ENCODE measurements around the gene PACSIN2.

Gene PACSIN2

DNA sequence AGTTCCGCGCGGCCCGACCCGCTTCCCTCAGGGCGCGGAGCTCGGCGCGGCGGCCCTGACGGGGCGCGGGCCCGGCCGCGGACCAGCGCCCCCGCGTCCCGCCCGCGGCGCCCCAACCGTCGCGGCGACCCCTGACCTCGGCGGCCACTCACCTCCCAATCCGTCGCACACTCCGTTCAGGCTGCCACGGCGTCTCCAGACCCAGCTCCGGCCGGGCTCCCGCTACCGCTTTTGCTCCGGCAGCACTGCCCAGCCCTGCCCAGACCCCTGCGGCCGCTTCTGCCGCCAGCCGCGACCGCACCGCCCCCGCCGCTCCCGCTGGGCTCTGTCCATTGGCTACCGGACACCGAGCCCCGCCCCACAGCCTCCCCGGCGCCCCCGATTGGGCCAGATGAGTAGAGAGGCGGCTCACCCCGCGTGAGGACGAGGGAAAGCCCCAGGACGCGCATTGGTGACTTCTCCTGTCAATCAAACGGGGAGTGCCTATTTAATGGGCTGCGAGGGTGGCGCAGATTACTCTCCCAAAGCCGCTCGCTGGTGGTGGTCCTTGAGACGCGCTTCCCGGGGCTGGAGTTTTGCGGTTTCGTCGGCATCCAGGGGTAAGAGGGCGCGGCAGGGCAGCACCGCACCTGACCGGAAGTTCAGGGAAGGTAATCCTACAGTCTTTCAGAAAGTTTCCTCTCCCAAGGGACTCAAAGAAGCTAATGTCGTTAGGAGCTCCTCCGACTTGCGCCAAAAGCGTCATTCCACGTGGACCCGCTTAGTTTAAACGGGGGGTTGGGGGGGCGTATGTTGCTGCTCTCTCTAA lies at the start of gene PACSIN2:
PACSIN2 (minus strand) TSS at position 281 of the 808 bp plus-strand sequence. CDS start 103,069 bp downstream, outside the sequence.
- H3K9me3 ChIP-seq (ENCODE audit: insufficient read depth, low read length, severe bottlenecking), result no peaks in the 10 kb centered on the region
- no peaks in the 10 kb centered on the region for H3K27me3 ChIP-seq (ENCODE audit: insufficient read depth, low read length, poor library complexity)
- H3K4me3 ChIP-seq (ENCODE audit: low read depth in 1 of 2, low read length in 2 of 2), result peak within 1 kb of the TSS; percentile 91 to 100; a peak in 3 of 4 replicates
- H3K4me2 ChIP-seq (ENCODE audit: insufficient read depth, low read length), result peak within 1 kb of the TSS; percentile 76
- peak within 1 kb of the TSS; percentile 82 for H3K27ac ChIP-seq (ENCODE audit: low read length)
- no peak for TF ChIP-seq EZH2 (IDR thresholded peaks at IDR 0.05; ENCODE audit: borderline replicate concordance, low read depth, low read length, severe bottlenecking)
- TF ChIP-seq CTCF (IDR thresholded peaks at IDR 0.05; ENCODE audit: borderline replicate concordance, extremely low read depth, low read length, poor library complexity, severe bottlenecking), result no peak
- H4K20me1 ChIP-seq (ENCODE audit: insufficient read depth, low read length), result peaks cover 30% of the 10 kb centered on the region
- no peaks in the 10 kb centered on the region for H3K36me3 ChIP-seq (ENCODE audit: insufficient read depth, low read length)
- H3K79me2 ChIP-seq (ENCODE audit: insufficient read depth, low read length), result peaks cover 48% of the 10 kb centered on the region
- DNase-seq, result peak; percentile 99
- H3K9ac ChIP-seq (ENCODE audit: low read depth, low read length), result peak within 1 kb of the TSS; percentile 87
- ATAC-seq (ENCODE audit: insufficient read depth, low read depth), result peak; percentile 98
- H3K4me1 ChIP-seq (ENCODE audit: insufficient read depth, low read length), result peaks cover 23% of the 10 kb centered on the region
- peak within 1 kb of the TSS; percentile 87 for H2AFZ ChIP-seq (ENCODE audit: low read depth, low read length)

GRCh38 chr22:43060183-43060582 lies 45.2 kb upstream of the PACSIN2 start:
- peak; percentile 89 for TF ChIP-seq CTCF (IDR thresholded peaks at IDR 0.05; ENCODE audit: borderline replicate concordance, extremely low read depth, low read length, poor library complexity, severe bottlenecking)
- no peak for TF ChIP-seq EZH2 (IDR thresholded peaks at IDR 0.05; ENCODE audit: borderline replicate concordance, low read depth, low read length, severe bottlenecking)
- no peak overlapping the region for H2AFZ ChIP-seq (ENCODE audit: low read depth, low read length)
- H3K36me3 ChIP-seq (ENCODE audit: insufficient read depth, low read length), result no peaks in the 10 kb centered on the region
- peak; percentile 70 for ATAC-seq (ENCODE audit: insufficient read depth, low read depth)
- no peaks in the 10 kb centered on the region for H3K27me3 ChIP-seq (ENCODE audit: insufficient read depth, low read length, poor library complexity)
- H3K9me3 ChIP-seq (ENCODE audit: insufficient read depth, low read length, severe bottlenecking), result no peaks in the 10 kb centered on the region
- no peak overlapping the region for H3K4me3 ChIP-seq (ENCODE audit: low read depth in 1 of 2, low read length in 2 of 2)
- H4K20me1 ChIP-seq (ENCODE audit: insufficient read depth, low read length), result no peaks in the 10 kb centered on the region
- no peaks in the 10 kb centered on the region for H3K4me1 ChIP-seq (ENCODE audit: insufficient read depth, low read length)
- no peak overlapping the region for H3K9ac ChIP-seq (ENCODE audit: low read depth, low read length)
- no peak overlapping the region for H3K4me2 ChIP-seq (ENCODE audit: insufficient read depth, low read length)
- H3K27ac ChIP-seq (ENCODE audit: low read length), result no peak overlapping the region
- peak; percentile 62 for DNase-seq
- H3K79me2 ChIP-seq (ENCODE audit: insufficient read depth, low read length), result no peaks in the 10 kb centered on the region

GRCh38 chr22:43057641-43058040 lies 42.7 kb upstream of the PACSIN2 start:
- Histone ChIP-seq H3K9ac (ENCODE audit: low read depth, low read length) (no peak overlapping the region), H3K4me1 (ENCODE audit: insufficient read depth, low read length) (no peaks in the 10 kb centered on the region), H3K27me3 (ENCODE audit: insufficient read depth, low read length, poor library complexity) (no peaks in the 10 kb centered on the region), H2AFZ (ENCODE audit: low read depth, low read length) (no peak overlapping the region), H4K20me1 (ENCODE audit: insufficient read depth, low read length) (no peaks in the 10 kb centered on the region), H3K79me2 (ENCODE audit: insufficient read depth, low read length) (no peaks in the 10 kb centered on the region), H3K27ac (ENCODE audit: low read length) (no peak overlapping the region), H3K4me3 (ENCODE audit: low read depth in 1 of 2, low read length in 2 of 2) (no peak overlapping the region), H3K36me3 (ENCODE audit: insufficient read depth, low read length) (no peaks in the 10 kb centered on the region), H3K9me3 (ENCODE audit: insufficient read depth, low read length, severe bottlenecking) (no peaks in the 10 kb centered on the region), H3K4me2 (ENCODE audit: insufficient read depth, low read length) (no peak overlapping the region)
- ATAC-seq (ENCODE audit: insufficient read depth, low read depth) (no peak), DNase-seq (no peak)
- TF ChIP-seq EZH2 (IDR thresholded peaks at IDR 0.05; ENCODE audit: borderline replicate concordance, low read depth, low read length, severe bottlenecking) (no peak), CTCF (IDR thresholded peaks at IDR 0.05; ENCODE audit: borderline replicate concordance, extremely low read depth, low read length, poor library complexity, severe bottlenecking) (no peak)
